Measurements from ENCODE around the gene LUZP2. TPM values are rescaled to one million over a fixed set of nuclear protein-coding genes. Genes with fewer than 3 reads are reported as not detected.

LUZP2 gene
- total RNA-seq, 3 donors from 2014 or later, result 1.6 to 5.6 (median 4.4) TPM

DNA sequence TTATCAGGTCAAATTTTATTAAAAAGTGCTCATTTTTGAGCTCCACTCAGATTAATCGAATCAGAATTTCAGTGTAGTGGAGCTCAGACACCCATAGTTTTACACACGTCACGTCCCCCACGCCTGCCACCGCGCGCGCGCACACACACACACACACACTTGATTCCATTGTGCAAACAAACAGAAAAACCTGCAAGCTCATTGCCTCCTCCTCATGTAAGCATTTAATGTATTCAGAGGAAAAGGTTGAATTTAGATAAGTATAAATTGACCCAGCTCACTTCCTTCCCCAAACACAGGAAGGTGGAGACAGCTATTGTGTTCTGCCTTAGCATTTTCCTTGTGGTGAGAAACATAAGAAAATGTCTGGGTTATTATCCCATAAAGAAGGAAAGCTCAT is 336.7 kb downstream of the LUZP2 start:
- ATAC-seq, result no peak
- no peak for TF ChIP-seq CTCF (IDR thresholded peaks at IDR 0.05)
- no peaks in the 10 kb centered on the region for H3K36me3 ChIP-seq (ENCODE audit: low read depth)
- no peaks in the 10 kb centered on the region for H3K9me3 ChIP-seq
- no peak for DNase-seq
- H3K4me1 ChIP-seq (ENCODE audit: low read depth), result peaks cover 3% of the 10 kb centered on the region
- intact Hi-C loops (cut with DNase I, micrococcal nuclease), result no loop called here
- H3K4me3 ChIP-seq, result no peak overlapping the region

GRCh38 chr11:24837112-24837511 is 340.3 kb downstream of the LUZP2 start:
- DNase-seq, result no peak
- Histone ChIP-seq H3K9me3 (no peaks in the 10 kb centered on the region), H3K4me3 (no peak overlapping the region), H3K4me1 (ENCODE audit: low read depth) (no peaks in the 10 kb centered on the region), H3K36me3 (ENCODE audit: low read depth) (no peaks in the 10 kb centered on the region)
- no peak for TF ChIP-seq CTCF (IDR thresholded peaks at IDR 0.05)
- no peak for ATAC-seq
- intact Hi-C loops (cut with DNase I, micrococcal nuclease), result no loop called here

GRCh38 chr11:24842308-24842707 is 345.5 kb downstream of the LUZP2 start:
- H3K36me3 ChIP-seq (ENCODE audit: low read depth), result no peaks in the 10 kb centered on the region
- ATAC-seq (no peak), DNase-seq (no peak)
- intact Hi-C loops (cut with DNase I, micrococcal nuclease), result no loop called here
- no peak for TF ChIP-seq CTCF (IDR thresholded peaks at IDR 0.05)
- H3K4me1 ChIP-seq (ENCODE audit: low read depth), result no peaks in the 10 kb centered on the region
- H3K9me3 ChIP-seq, result no peaks in the 10 kb centered on the region
- no peak overlapping the region for H3K4me3 ChIP-seq

- Histone ChIP-seq H3K4me3 (no peak overlapping the region), H3K36me3 (ENCODE audit: low read depth) (no peaks in the 10 kb centered on the region), H3K4me1 (ENCODE audit: low read depth) (no peaks in the 10 kb centered on the region), H3K9me3 (no peaks in the 10 kb centered on the region)
- intact Hi-C loops (cut with DNase I, micrococcal nuclease), result no loop called here
- DNase-seq (no peak), ATAC-seq (no peak)
- TF ChIP-seq CTCF (IDR thresholded peaks at IDR 0.05), result no peak
Observed at GRCh38 chr11:24844406-24844805, 347.6 kb downstream of the LUZP2 start.

- ATAC-seq, result no peak
- no peak overlapping the region for H3K4me3 ChIP-seq
- intact Hi-C loops (cut with DNase I, micrococcal nuclease), result no loop called here
- H3K9me3 ChIP-seq, result no peaks in the 10 kb centered on the region
- DNase-seq, result no peak
- H3K36me3 ChIP-seq (ENCODE audit: low read depth), result no peaks in the 10 kb centered on the region
- TF ChIP-seq CTCF (IDR thresholded peaks at IDR 0.05), result no peak
- H3K4me1 ChIP-seq (ENCODE audit: low read depth), result no peaks in the 10 kb centered on the region
Observed at GRCh38 chr11:24848857-24849256, 352.0 kb downstream of the LUZP2 start.

GRCh38 chr11:24855951-24856350 is 359.1 kb downstream of the LUZP2 start:
- no peaks in the 10 kb centered on the region for H3K4me1 ChIP-seq (ENCODE audit: low read depth)
- intact Hi-C loops (cut with DNase I, micrococcal nuclease), result no loop called here
- TF ChIP-seq CTCF (IDR thresholded peaks at IDR 0.05), result no peak
- H3K36me3 ChIP-seq (ENCODE audit: low read depth), result no peaks in the 10 kb centered on the region
- DNase-seq (no peak), ATAC-seq (no peak)
- H3K9me3 ChIP-seq, result no peaks in the 10 kb centered on the region
- no peak overlapping the region for H3K4me3 ChIP-seq
